Esophagus squamous epithelium (tissue), 5 donors: Measurements from ENCODE around the gene ZFP92. TPM values are rescaled to one million over a fixed set of nuclear protein-coding genes. Genes with fewer than 3 reads are reported as not detected.
"Not testable (repeated sequence)": the region's sequence is repeated elsewhere in the genome, so short reads cannot be mapped to it uniquely, and the experiment has no call there.

Source experiments
- DNase-seq: peaks from one replicate; lab custom pipeline; 2025; lab: John Stamatoyannopoulos, UW
- H3K27ac ChIP-seq, 4 donors: fragments of 200-600 bp; sonication (generic); one replicate each; pipeline ENCODE4 v1.5.1; 2016 to 2019; ENCODE audit warnings: mild to moderate bottlenecking in 1 of 4
- H3K27me3 ChIP-seq, 4 donors: fragments of 200-600 bp; sonication (generic); 1 replicate in 3 of 4; 2 replicates in 1 of 4; pipeline versions ENCODE4 v1.5.1 to v1.6.0; 2017 to 2021; ENCODE audit warnings: antibody characterized with exemption in 1 of 4
- H3K36me3 ChIP-seq, 3 donors: fragments of 200-600 bp; sonication (generic); one replicate each; pipeline ENCODE4 v1.5.1; 2016 to 2019
- H3K4me1 ChIP-seq, 3 donors: fragments of 200-600 bp; sonication (generic); one replicate each; pipeline ENCODE4 v1.5.1; 2017 to 2019
- H3K4me3 ChIP-seq, 4 donors: fragments of 200-600 bp; sonication (generic); 1 replicate in 3 of 4; 2 replicates in 1 of 4; pipeline ENCODE4 v1.5.1; 2016 to 2019; ENCODE audit warnings: mild to moderate bottlenecking in 2 of 4, moderate library complexity in 1 of 4
- H3K9me3 ChIP-seq, 3 donors: fragments of 200-600 bp; sonication (generic); one replicate each; pipeline ENCODE4 v1.5.1; 2016 to 2019
- CTCF ChIP-seq, 6 experiments: fragments of 450-650 bp in 4 of 6; fragments of 200-600 bp in 2 of 6; sonication (generic) in 2 of 6; IDR thresholded peaks; one replicate each; pipeline ENCODE4 v1.5.1; 2016 to 2019; ENCODE audit warnings: antibody characterized with exemption in 6 of 6, mild to moderate bottlenecking in 4 of 6, moderate library complexity in 4 of 6
- POLR2A ChIP-seq, 4 donors: fragments of 450-650 bp; IDR thresholded peaks; one replicate each; pipeline ENCODE4 v1.6.1; 2017; ENCODE audit warnings: antibody characterized with exemption in 4 of 4, mild to moderate bottlenecking in 4 of 4, moderate library complexity in 3 of 4
- WGBS, 2 donors: methylation state at CpG; one replicate each; pipeline ENCODE4 v1.1.5; 2018; 5-methylcytosine and 5-hydroxymethylcytosine counted together
- intact Hi-C: fragments of 100-400 bp; cut with DNase I; formaldehyde crosslinking; loops from one replicate; pipeline ENCODE4 v1.15.0; 2022
- total RNA-seq, 4 donors: library from RNA; depleted of rRNA; stranded (reverse); fragments of >200 nt; gene quantifications; one replicate each; pipeline ENCODE4 v1.1.0, GENCODE V29; 2016
- donor health status: DM: yes; HTN: yes; CAD: no.

The ZFP92 gene
- total RNA-seq, 4 donors from 2014 or later, result 0.11 to 0.97 (median 0.37) TPM

- Histone ChIP-seq H3K4me3 (no peak overlapping the region), H3K36me3 (no peaks in the 10 kb centered on the region), H3K4me1 (no peaks in the 10 kb centered on the region), H3K27ac (no peak overlapping the region), H3K27me3 (peaks cover 0 to 12% (median 0%) of the 10 kb centered on the region in 4 donors), H3K9me3 (no peaks in the 10 kb centered on the region)
- intact Hi-C loops, result no loop called here
- 83 to 87% methylated on average over 2 to 8 of the region's 27 CpGs for WGBS, 2 donors
- no peak for TF ChIP-seq POLR2A (IDR thresholded peaks at IDR 0.05)
- TF ChIP-seq CTCF (IDR thresholded peaks at IDR 0.05), result no peak
- no peak for DNase-seq
Measured at GRCh38 chrX:153397256-153397960, 13.9 kb upstream of the ZFP92 start.

GRCh38 chrX:153398275-153398960, 12.9 kb upstream of the ZFP92 start:
- intact Hi-C loops, result no loop called here
- WGBS, 2 donors, result 80 to 86% methylated on average over 3 to 16 of the region's 17 CpGs
- no peak overlapping the region for H3K4me3 ChIP-seq
- H3K27me3 ChIP-seq, result peaks cover 0 to 12% (median 0%) of the 10 kb centered on the region in 4 donors
- H3K4me1 ChIP-seq, result no peaks in the 10 kb centered on the region
- no peak overlapping the region for H3K27ac ChIP-seq
- TF ChIP-seq CTCF (IDR thresholded peaks at IDR 0.05) (no peak), POLR2A (IDR thresholded peaks at IDR 0.05) (no peak)
- H3K9me3 ChIP-seq, result no peaks in the 10 kb centered on the region
- no peaks in the 10 kb centered on the region for H3K36me3 ChIP-seq
- DNase-seq, result no peak

- Histone ChIP-seq H3K9me3 (no peaks in the 10 kb centered on the region), H3K36me3 (no peaks in the 10 kb centered on the region), H3K4me3 (no peak overlapping the region), H3K27ac (no peak overlapping the region), H3K27me3 (peaks cover 0 to 11% (median 0%) of the 10 kb centered on the region in 4 donors), H3K4me1 (no peaks in the 10 kb centered on the region)
- TF ChIP-seq POLR2A (IDR thresholded peaks at IDR 0.05) (no peak), CTCF (IDR thresholded peaks at IDR 0.05) (peak; percentile 30 to 69 (median 46))
- WGBS, 2 donors, result 67 to 73% methylated on average over 3 to 30 of the region's 60 CpGs
- DNase-seq, result no peak
- intact Hi-C loops, result no loop called here
Measured at GRCh38 chrX:153400146-153401132, 10.8 kb upstream of the ZFP92 start.

GRCh38 chrX:153401133-153401764, 10.0 kb upstream of the ZFP92 start, which contains the start of gene PNMA6E:
Gene PNMA6E, minus strand, starts transcription at chrX:153401350. Its CDS starts 2,501 bp downstream, at chrX:153398849.
- no peaks in the 10 kb centered on the region for H3K4me1 ChIP-seq
- H3K36me3 ChIP-seq, result no peaks in the 10 kb centered on the region
- no peak for DNase-seq
- intact Hi-C loops, result no loop called here
- H3K9me3 ChIP-seq, result no peaks in the 10 kb centered on the region
- no peak within 1 kb of the TSS for H3K4me3 ChIP-seq
- H3K27me3 ChIP-seq, result peaks cover 0 to 7% (median 0%) of the 10 kb centered on the region in 4 donors
- WGBS, 2 donors, result 92% methylated on average over 8 to 22 of the region's 29 CpGs
- H3K27ac ChIP-seq, result no peak within 1 kb of the TSS
- TF ChIP-seq CTCF (IDR thresholded peaks at IDR 0.05), result no peak
- no peak for TF ChIP-seq POLR2A (IDR thresholded peaks at IDR 0.05)

- DNase-seq, H3K27ac ChIP-seq, H3K36me3 ChIP-seq, H3K4me1 ChIP-seq, intact Hi-C loops, H3K4me3 ChIP-seq, H3K9me3 ChIP-seq: not testable (repeated sequence)
- 74 to 85% methylated on average over 4 to 5 of the region's 5 CpGs for WGBS, 2 donors
- peaks cover 0 to 16% (median 2%) of the 10 kb centered on the region in 4 donors for H3K27me3 ChIP-seq
Measured at GRCh38 chrX:153404333-153404732, 6.9 kb upstream of the ZFP92 start.
